Myocyte (in vitro differentiated cells): ENCODE results near the gene ST6GALNAC4. TPM values are rescaled to one million over a fixed set of nuclear protein-coding genes. Genes with fewer than 3 reads are reported as not detected.
A peak's percentile ranks its signal among the peaks of the same experiment; 100 is the strongest.

Experiments used
- DNase-seq: peaks from one replicate; pipeline ENCODE4 v3.0.0-alpha.2; 2012; ENCODE audit warnings: low read depth
- total RNA-seq: library from RNA; depleted of rRNA; stranded (reverse); fragments of >200 nt; gene quantifications from 2 replicates; pipeline ENCODE4 v1.2.3, GENCODE V29; 2014

The ST6GALNAC4 gene
- total RNA-seq, 1 donor from 2014 or later: 114 TPM

- DNase-seq: no peak
Measured at GRCh38 chr9:127947841-127948710, 31.2 kb upstream of the ST6GALNAC4 start.

- no peak for DNase-seq
Measured at GRCh38 chr9:127946728-127947127, 29.9 kb upstream of the ST6GALNAC4 start.

- DNase-seq: no peak
Measured at GRCh38 chr9:127945942-127946341, 29.1 kb upstream of the ST6GALNAC4 start.

- DNase-seq: no peak
Measured at GRCh38 chr9:127945338-127945737, 28.5 kb upstream of the ST6GALNAC4 start.

- no peak for DNase-seq
Measured at GRCh38 chr9:127944586-127945218, 27.9 kb upstream of the ST6GALNAC4 start.

- DNase-seq: peak; percentile 90
Measured at GRCh38 chr9:127943731-127944144, 26.9 kb upstream of the ST6GALNAC4 start.

- DNase-seq: no peak
Measured at GRCh38 chr9:127943011-127943662, 26.3 kb upstream of the ST6GALNAC4 start.

- DNase-seq: peak; percentile 81
Measured at GRCh38 chr9:127942216-127943010, 25.6 kb upstream of the ST6GALNAC4 start.

GRCh38 chr9:127941961-127942215 is 25.0 kb upstream of the ST6GALNAC4 start:
- DNase-seq: peak; percentile 91

- DNase-seq: no peak
Measured at GRCh38 chr9:127941062-127941960, 24.5 kb upstream of the ST6GALNAC4 start.

- DNase-seq: no peak
Measured at GRCh38 chr9:127940593-127940992, 23.8 kb upstream of the ST6GALNAC4 start.

- no peak for DNase-seq
Measured at GRCh38 chr9:127938298-127938690, 21.5 kb upstream of the ST6GALNAC4 start.

- peak; percentile 79 for DNase-seq
Measured at GRCh38 chr9:127937388-127938297, 20.8 kb upstream of the ST6GALNAC4 start, which contains the start of gene DPM2. Gene DPM2, minus strand, starts transcription at chr9:127937854. Its CDS starts 34 bp downstream, at chr9:127937820.

- no peak for DNase-seq
Measured at GRCh38 chr9:127937056-127937387, 20.2 kb upstream of the ST6GALNAC4 start.

GRCh38 chr9:127936347-127936852 is 19.6 kb upstream of the ST6GALNAC4 start:
- no peak for DNase-seq

GRCh38 chr9:127935765-127936221 is 19.0 kb upstream of the ST6GALNAC4 start:
- no peak for DNase-seq

GRCh38 chr9:127934986-127935385 is 18.1 kb upstream of the ST6GALNAC4 start:
- DNase-seq: no peak

GRCh38 chr9:127934248-127934647 is 17.4 kb upstream of the ST6GALNAC4 start:
- no peak for DNase-seq
